Endodermal cell (in vitro differentiated cells): ENCODE data around the gene ERC1. TPM values are rescaled to one million over a fixed set of nuclear protein-coding genes. Genes with fewer than 3 reads are reported as not detected.

Source experiments
- DNase-seq: peaks from one replicate; pipeline ENCODE4 v3.0.0-alpha.2; 2017
- H3K27ac ChIP-seq: 2 replicates; pipeline ENCODE4 v1.5.1; 2013; ENCODE audit warnings: mild to moderate bottlenecking, low read depth, low read length, moderate library complexity
- H3K27me3 ChIP-seq: 2 replicates; pipeline ENCODE4 v1.6.1; 2013; ENCODE audit warnings: mild to moderate bottlenecking, low read length, moderate library complexity; ENCODE audit not compliant: insufficient read depth, control insufficient read depth, poor library complexity, severe bottlenecking
- H3K36me3 ChIP-seq: 2 replicates; pipeline ENCODE4 v1.7.0; 2013; ENCODE audit warnings: mild to moderate bottlenecking, low read length, moderate library complexity; ENCODE audit not compliant: control insufficient read depth, insufficient read depth
- H3K4me1 ChIP-seq: one replicate; pipeline ENCODE4 v1.7.0; 2013; ENCODE audit warnings: low read length; ENCODE audit not compliant: control insufficient read depth, insufficient read depth
- H3K4me3 ChIP-seq: 2 replicates; pipeline ENCODE4 v1.5.1; 2013; ENCODE audit warnings: mild to moderate bottlenecking, low read length, moderate library complexity
- H3K9ac ChIP-seq: 2 replicates; pipeline ENCODE4 v1.6.1; 2013; ENCODE audit warnings: mild to moderate bottlenecking, low read length, moderate library complexity; ENCODE audit not compliant: poor library complexity, severe bottlenecking; ENCODE audit errors: extremely low read depth
- H3K9me3 ChIP-seq: 2 replicates; pipeline ENCODE4 v1.6.1; 2013; ENCODE audit warnings: mild to moderate bottlenecking, low read length, moderate library complexity; ENCODE audit not compliant: control insufficient read depth
- H3K27ac Mint-ChIP-seq: 2 replicates; pipeline ENCODE4 v1.8.0; 2020; ENCODE audit warnings: mixed read lengths
- H3K27me3 Mint-ChIP-seq: 2 replicates; pipeline ENCODE4 v1.8.0; 2021; ENCODE audit warnings: mild to moderate bottlenecking, mixed read lengths; ENCODE audit not compliant: insufficient read depth
- H3K36me3 Mint-ChIP-seq: 2 replicates; pipeline ENCODE4 v1.8.0; 2020; ENCODE audit warnings: low read depth, mixed read lengths
- H3K4me1 Mint-ChIP-seq: 2 replicates; pipeline ENCODE4 v1.8.0; 2020; ENCODE audit warnings: mixed read lengths
- H3K4me3 Mint-ChIP-seq: 2 replicates; pipeline ENCODE4 v1.8.0; 2020; ENCODE audit warnings: mild to moderate bottlenecking, moderate library complexity, mixed read lengths
- H3K9me3 Mint-ChIP-seq: 2 replicates; pipeline ENCODE4 v1.8.0; 2020; ENCODE audit warnings: mild to moderate bottlenecking, mixed read lengths
- CTCF ChIP-seq: fragments of 200-600 bp; sonication (generic); conservative IDR thresholded peaks from 2 replicates; pipeline ENCODE4 v1.5.0; 2021; ENCODE audit warnings: antibody characterized with exemption, mild to moderate bottlenecking
- WGBS, 2 experiments: methylation state at CpG; one replicate each; pipeline versions ENCODE4 v1.1.5 to v1.1.7; 2013; ENCODE audit warnings: missing lambda C conversion rate in 2 of 2, mixed read lengths in 1 of 2; ENCODE audit not compliant: insufficient coverage in 1 of 2, insufficient read length in 1 of 2; 5-methylcytosine and 5-hydroxymethylcytosine counted together
- total RNA-seq, 2 donors: library from RNA; stranded (reverse); fragmentation: NEBNext Ultra II Directional in 1 of 2; extraction: Animal tissue kit (Norgen Biotek cat#: 25700) in 1 of 2; gene quantifications; 2 replicates in 1 of 2; 3 replicates in 1 of 2; pipeline ENCODE4 v1.2.1, GENCODE V29; 2021

The ERC1 gene
- total RNA-seq, 2 donors from 2014 or later = 60.6 to 159 TPM

GRCh38 chr12:1041478-1041877, 50.5 kb downstream of the ERC1 start:
- Histone ChIP-seq H3K9me3 (no peaks in the 10 kb centered on the region), H3K4me3 (no peak overlapping the region), H3K36me3 (no peaks in the 10 kb centered on the region), H3K4me1 (no peaks in the 10 kb centered on the region), H3K9ac (no peak overlapping the region), H3K27me3 (no peaks in the 10 kb centered on the region), H3K27ac (no peak overlapping the region)
- peaks cover 42% of the 10 kb centered on the region for H3K36me3 Mint-ChIP-seq
- DNase-seq = no peak
- H3K27ac Mint-ChIP-seq = no peak overlapping the region
- TF ChIP-seq CTCF = no peak
- H3K9me3 Mint-ChIP-seq = peaks cover 2% of the 10 kb centered on the region
- no peak overlapping the region for H3K4me3 Mint-ChIP-seq
- H3K4me1 Mint-ChIP-seq = peaks cover 6% of the 10 kb centered on the region
- 97 to 100% methylated on average over 2 of the region's 2 CpGs for WGBS, 2 experiments
- H3K27me3 Mint-ChIP-seq = no peaks in the 10 kb centered on the region

- H3K36me3 Mint-ChIP-seq = peaks cover 22% of the 10 kb centered on the region
- H3K4me3 Mint-ChIP-seq = no peak overlapping the region
- no peaks in the 10 kb centered on the region for H3K27me3 Mint-ChIP-seq
- no peak for DNase-seq
- H3K4me3 ChIP-seq = no peak overlapping the region
- H3K4me1 ChIP-seq = no peaks in the 10 kb centered on the region
- no peak overlapping the region for H3K9ac ChIP-seq
- no peak overlapping the region for H3K27ac Mint-ChIP-seq
- H3K27ac ChIP-seq = no peak overlapping the region
- no peaks in the 10 kb centered on the region for H3K9me3 ChIP-seq
- H3K27me3 ChIP-seq = no peaks in the 10 kb centered on the region
- no peaks in the 10 kb centered on the region for H3K9me3 Mint-ChIP-seq
- H3K4me1 Mint-ChIP-seq = peaks cover 20% of the 10 kb centered on the region
- TF ChIP-seq CTCF = no peak
- H3K36me3 ChIP-seq = no peaks in the 10 kb centered on the region
These were observed 53.2 kb downstream of the ERC1 start for GRCh38 chr12:1044199-1044598.

- no peak overlapping the region for H3K27ac ChIP-seq
- WGBS, 2 experiments = 100% methylated on average over 1 of the region's 1 CpG; no CpG with 5 or more reads in 1 of the 2 experiments
- H3K36me3 Mint-ChIP-seq = peaks cover 17% of the 10 kb centered on the region
- H3K27me3 ChIP-seq = no peaks in the 10 kb centered on the region
- H3K36me3 ChIP-seq = no peaks in the 10 kb centered on the region
- H3K9me3 ChIP-seq = no peaks in the 10 kb centered on the region
- H3K9me3 Mint-ChIP-seq = no peaks in the 10 kb centered on the region
- peaks cover 23% of the 10 kb centered on the region for H3K4me1 Mint-ChIP-seq
- no peaks in the 10 kb centered on the region for H3K27me3 Mint-ChIP-seq
- H3K4me3 Mint-ChIP-seq = no peak overlapping the region
- DNase-seq = no peak
- H3K4me3 ChIP-seq = no peak overlapping the region
- H3K4me1 ChIP-seq = no peaks in the 10 kb centered on the region
- no peak overlapping the region for H3K27ac Mint-ChIP-seq
- no peak overlapping the region for H3K9ac ChIP-seq
- TF ChIP-seq CTCF = no peak
These were observed 53.7 kb downstream of the ERC1 start for GRCh38 chr12:1044696-1045095.
